PC-3 (cell line): Measurements from ENCODE around the gene PCDHGB5.
"Not testable (repeated sequence)": the region's sequence is repeated elsewhere in the genome, so short reads cannot be mapped to it uniquely, and the experiment has no call there.

Source experiments
- CTCF ChIP-seq: fragments of 300-600 bp; sonication (generic); conservative IDR thresholded peaks from 2 replicates; pipeline ENCODE4 v1.5.1; 2017; ENCODE audit warnings: antibody characterized with exemption, low read depth, mild to moderate bottlenecking, low read length
- EZH2 ChIP-seq: fragments of 300-600 bp; sonication (generic); IDR thresholded peaks from one replicate; pipeline ENCODE4 v1.6.1; 2017; ENCODE audit warnings: antibody characterized with exemption, mild to moderate bottlenecking, low read length; ENCODE audit not compliant: unreplicated experiment
- EZH2phosphoT487 ChIP-seq: fragments of 300-600 bp; sonication (generic); IDR thresholded peaks from 2 replicates; pipeline ENCODE4 v1.6.1; 2018; ENCODE audit warnings: mild to moderate bottlenecking, antibody characterized with exemption, low read length, borderline replicate concordance

GRCh38 chr5:141415275-141415618 lies 17.5 kb downstream of the PCDHGB5 start:
- not testable (repeated sequence) for TF ChIP-seq CTCF, EZH2, EZH2phosphoT487
